H1 (cell line): Measurements from ENCODE around the gene SCAMP5.

Experiments
- BCL11A ChIP-seq, 2 experiments: IDR thresholded peaks; one replicate each; pipeline ENCODE4 v1.6.1; 2011; ENCODE audit warnings: low read depth in 2 of 2, low read length in 2 of 2, mild to moderate bottlenecking in 2 of 2
- CBX8 ChIP-seq: fragments of 300-800, 300-1000 bp; sonication (generic); IDR thresholded peaks from 2 replicates; pipeline ENCODE4 v1.7.1; 2016; ENCODE audit warnings: low read depth, low read length, borderline replicate concordance
- EGR1 ChIP-seq: IDR thresholded peaks from 2 replicates; pipeline ENCODE4 v1.6.1; 2011; ENCODE audit warnings: low read depth, low read length, borderline replicate concordance
- FOSL1 ChIP-seq: IDR thresholded peaks from 2 replicates; pipeline ENCODE4 v1.6.1; 2011; ENCODE audit warnings: mild to moderate bottlenecking, low read depth, low read length, moderate library complexity; ENCODE audit not compliant: insufficient read depth
- GTF2F1 ChIP-seq: IDR thresholded peaks from 2 replicates; pipeline ENCODE4 v1.6.1; 2012; ENCODE audit warnings: low read depth, low read length, improper control_type of control experiment, borderline replicate concordance
- POLR2A ChIP-seq, 2 experiments: IDR thresholded peaks; 1 replicate in 1 of 2; 2 replicates in 1 of 2; pipeline ENCODE4 v1.6.1; 2011; ENCODE audit warnings: low read depth in 2 of 2, low read length in 2 of 2, mild to moderate bottlenecking in 2 of 2; ENCODE audit errors: control extremely low read depth in 1 of 2
- POLR2AphosphoS5 ChIP-seq: IDR thresholded peaks from 2 replicates; pipeline ENCODE4 v1.6.1; 2011; ENCODE audit warnings: low read depth, low read length
- RXRA ChIP-seq: IDR thresholded peaks from 2 replicates; pipeline ENCODE4 v1.6.1; 2011; ENCODE audit warnings: low read depth, mild to moderate bottlenecking, low read length, moderate library complexity; ENCODE audit not compliant: insufficient read depth
- SP2 ChIP-seq: IDR thresholded peaks from 2 replicates; pipeline ENCODE4 v1.6.1; 2012; ENCODE audit warnings: mild to moderate bottlenecking, low read length, inconsistent platforms
- TF ChIP-seq, protein P1 (sequence below), 3 experiments: IDR thresholded peaks; 1 replicate in 2 of 3; 2 replicates in 1 of 3; pipeline versions ENCODE4 v1.5.1 to v1.6.1; 2011; ENCODE audit warnings: low read length in 3 of 3, mild to moderate bottlenecking in 3 of 3, inconsistent platforms in 2 of 3, low read depth in 1 of 3, moderate library complexity in 1 of 3; ENCODE audit not compliant: insufficient read depth in 1 of 3; ENCODE audit errors: control extremely low read depth in 1 of 3

GRCh38 chr15:75065467-75065850, 70.1 kb downstream of the SCAMP5 start:
- TF ChIP-seq, protein P1, sequence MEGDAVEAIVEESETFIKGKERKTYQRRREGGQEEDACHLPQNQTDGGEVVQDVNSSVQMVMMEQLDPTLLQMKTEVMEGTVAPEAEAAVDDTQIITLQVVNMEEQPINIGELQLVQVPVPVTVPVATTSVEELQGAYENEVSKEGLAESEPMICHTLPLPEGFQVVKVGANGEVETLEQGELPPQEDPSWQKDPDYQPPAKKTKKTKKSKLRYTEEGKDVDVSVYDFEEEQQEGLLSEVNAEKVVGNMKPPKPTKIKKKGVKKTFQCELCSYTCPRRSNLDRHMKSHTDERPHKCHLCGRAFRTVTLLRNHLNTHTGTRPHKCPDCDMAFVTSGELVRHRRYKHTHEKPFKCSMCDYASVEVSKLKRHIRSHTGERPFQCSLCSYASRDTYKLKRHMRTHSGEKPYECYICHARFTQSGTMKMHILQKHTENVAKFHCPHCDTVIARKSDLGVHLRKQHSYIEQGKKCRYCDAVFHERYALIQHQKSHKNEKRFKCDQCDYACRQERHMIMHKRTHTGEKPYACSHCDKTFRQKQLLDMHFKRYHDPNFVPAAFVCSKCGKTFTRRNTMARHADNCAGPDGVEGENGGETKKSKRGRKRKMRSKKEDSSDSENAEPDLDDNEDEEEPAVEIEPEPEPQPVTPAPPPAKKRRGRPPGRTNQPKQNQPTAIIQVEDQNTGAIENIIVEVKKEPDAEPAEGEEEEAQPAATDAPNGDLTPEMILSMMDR (IDR thresholded peaks at IDR 0.05; ENCODE audit: control extremely low read depth in 1 of 3, insufficient read depth in 1 of 3, low read depth in 1 of 3, low read length in 3 of 3), result no peak
- TF ChIP-seq RXRA (no peak), EGR1 (no peak), SP2 (no peak), POLR2AphosphoS5 (no peak), GTF2F1 (no peak), POLR2A (IDR thresholded peaks at IDR 0.05; ENCODE audit: control extremely low read depth in 1 of 2, low read depth in 2 of 2, low read length in 2 of 2) (no peak), BCL11A (IDR thresholded peaks at IDR 0.05; ENCODE audit: low read depth in 2 of 2, low read length in 2 of 2) (no peak), FOSL1 (no peak), CBX8 (no peak)
